Vagina (tissue), 2 donors: ENCODE data around the gene SCRN1. TPM values are rescaled to one million over a fixed set of nuclear protein-coding genes. Genes with fewer than 3 reads are reported as not detected.

Experiments used
- DNase-seq, 2 donors: peaks; one replicate each; pipeline ENCODE4 v3.0.0-alpha.2; 2017; ENCODE audit errors: extremely low spot score in 2 of 2
- H3K27ac ChIP-seq: fragments of 200-600 bp; sonication (generic); one replicate; pipeline ENCODE4 v1.5.1; 2019
- H3K27me3 ChIP-seq: fragments of 200-600 bp; sonication (generic); one replicate; pipeline ENCODE4 v1.5.1; 2019
- H3K36me3 ChIP-seq, 2 donors: fragments of 200-600 bp; sonication (generic); one replicate each; pipeline ENCODE4 v1.5.1; 2017 to 2019
- H3K4me1 ChIP-seq: fragments of 200-600 bp; sonication (generic); one replicate; pipeline ENCODE4 v1.5.1; 2019
- H3K4me3 ChIP-seq, 2 donors: fragments of 200-600 bp; sonication (generic); 1 replicate in 1 of 2; 2 replicates in 1 of 2; pipeline ENCODE4 v1.5.1; 2016 to 2019
- H3K9me3 ChIP-seq: fragments of 200-600 bp; sonication (generic); one replicate; pipeline ENCODE4 v1.5.1; 2019
- POLR2A ChIP-seq, 2 donors: fragments of 450-650 bp; IDR thresholded peaks; one replicate each; pipeline ENCODE4 v1.6.1; 2017; ENCODE audit warnings: antibody characterized with exemption in 2 of 2, mild to moderate bottlenecking in 2 of 2, moderate library complexity in 2 of 2
- POLR2AphosphoS5 ChIP-seq, 2 donors: sonication (generic); formaldehyde crosslinking; IDR thresholded peaks; one replicate each; pipeline ENCODE4 v1.9.0; 2017; ENCODE audit warnings: antibody characterized with exemption in 2 of 2, mild to moderate bottlenecking in 2 of 2, low read depth in 1 of 2; ENCODE audit not compliant: insufficient read depth in 1 of 2
- intact Hi-C: fragments of 100-400 bp; cut with DNase I; formaldehyde crosslinking; loops from one replicate; pipeline ENCODE4 v1.15.1; 2023
- total RNA-seq: library from RNA; depleted of rRNA; stranded (reverse); fragments of >200 nt; gene quantifications from one replicate; pipeline ENCODE4 v1.2.3, GENCODE V29; 2016
- TF ChIP-seq, protein P1 (sequence below), 3 experiments: fragments of 450-650 bp in 2 of 3; fragments of 200-600 bp in 1 of 3; sonication (generic) in 1 of 3; IDR thresholded peaks; one replicate each; pipeline ENCODE4 v1.5.1; 2017 to 2019; ENCODE audit warnings: antibody characterized with exemption in 3 of 3, mild to moderate bottlenecking in 2 of 3, moderate library complexity in 2 of 3

The SCRN1 gene
- total RNA-seq, 1 donor from 2014 or later: 40.8 TPM

DNA sequence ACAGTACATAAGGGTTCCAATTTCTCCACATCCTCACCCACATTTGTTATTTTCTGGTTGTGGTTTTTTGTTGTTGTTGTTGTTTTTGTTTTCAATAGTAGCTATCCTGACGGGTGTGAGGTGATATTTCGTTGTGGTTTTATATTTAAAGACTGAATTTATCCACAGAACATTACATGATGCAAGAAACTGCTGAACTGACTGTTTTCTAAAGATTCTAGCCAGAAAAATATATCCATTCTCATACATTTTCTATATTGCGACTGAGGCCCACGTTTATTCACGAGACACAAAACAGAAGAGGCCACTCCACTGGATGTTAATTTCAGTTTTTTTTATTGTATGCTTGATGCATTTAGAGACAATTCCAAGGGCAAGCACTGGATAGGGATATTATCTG, 69.8 kb downstream of the SCRN1 start:
- DNase-seq: no peak
- intact Hi-C loops: no loop called here
- H3K9me3 ChIP-seq: no peaks in the 10 kb centered on the region
- TF ChIP-seq, protein P1, sequence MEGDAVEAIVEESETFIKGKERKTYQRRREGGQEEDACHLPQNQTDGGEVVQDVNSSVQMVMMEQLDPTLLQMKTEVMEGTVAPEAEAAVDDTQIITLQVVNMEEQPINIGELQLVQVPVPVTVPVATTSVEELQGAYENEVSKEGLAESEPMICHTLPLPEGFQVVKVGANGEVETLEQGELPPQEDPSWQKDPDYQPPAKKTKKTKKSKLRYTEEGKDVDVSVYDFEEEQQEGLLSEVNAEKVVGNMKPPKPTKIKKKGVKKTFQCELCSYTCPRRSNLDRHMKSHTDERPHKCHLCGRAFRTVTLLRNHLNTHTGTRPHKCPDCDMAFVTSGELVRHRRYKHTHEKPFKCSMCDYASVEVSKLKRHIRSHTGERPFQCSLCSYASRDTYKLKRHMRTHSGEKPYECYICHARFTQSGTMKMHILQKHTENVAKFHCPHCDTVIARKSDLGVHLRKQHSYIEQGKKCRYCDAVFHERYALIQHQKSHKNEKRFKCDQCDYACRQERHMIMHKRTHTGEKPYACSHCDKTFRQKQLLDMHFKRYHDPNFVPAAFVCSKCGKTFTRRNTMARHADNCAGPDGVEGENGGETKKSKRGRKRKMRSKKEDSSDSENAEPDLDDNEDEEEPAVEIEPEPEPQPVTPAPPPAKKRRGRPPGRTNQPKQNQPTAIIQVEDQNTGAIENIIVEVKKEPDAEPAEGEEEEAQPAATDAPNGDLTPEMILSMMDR (IDR thresholded peaks at IDR 0.05): no peak
- no peak for TF ChIP-seq POLR2AphosphoS5 (IDR thresholded peaks at IDR 0.05; ENCODE audit: insufficient read depth in 1 of 2, low read depth in 1 of 2)
- no peak for TF ChIP-seq POLR2A (IDR thresholded peaks at IDR 0.05)
- no peaks in the 10 kb centered on the region for H3K4me1 ChIP-seq
- H3K4me3 ChIP-seq: no peak overlapping the region
- H3K36me3 ChIP-seq: peaks cover 0 to 20% of the 10 kb centered on the region in 2 donors
- no peaks in the 10 kb centered on the region for H3K27me3 ChIP-seq
- no peak overlapping the region for H3K27ac ChIP-seq

DNA sequence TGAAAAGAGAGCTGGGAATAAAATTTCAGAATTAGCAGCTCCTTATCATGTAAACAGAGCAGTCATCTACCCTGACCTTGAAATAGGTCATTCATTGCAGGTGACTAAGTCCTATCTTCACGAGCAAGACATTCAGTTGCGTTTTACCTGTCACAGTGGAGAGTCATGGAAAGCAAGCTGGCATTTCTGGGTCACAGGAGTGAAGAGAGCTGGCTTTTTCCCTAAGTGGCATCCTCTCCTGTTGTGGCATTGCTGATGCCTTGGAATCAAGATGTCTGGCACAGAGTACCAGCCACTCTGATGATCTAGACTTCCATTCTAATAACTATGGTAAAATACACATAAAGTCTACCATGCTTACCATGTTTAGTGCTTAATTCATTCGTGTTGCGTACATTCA, 70.8 kb downstream of the SCRN1 start:
- intact Hi-C loops: no loop called here
- H3K36me3 ChIP-seq: peaks cover 0 to 15% of the 10 kb centered on the region in 2 donors
- TF ChIP-seq POLR2AphosphoS5 (IDR thresholded peaks at IDR 0.05; ENCODE audit: insufficient read depth in 1 of 2, low read depth in 1 of 2): no peak
- TF ChIP-seq POLR2A (IDR thresholded peaks at IDR 0.05): no peak
- TF ChIP-seq, protein P1 (IDR thresholded peaks at IDR 0.05): no peak
- H3K9me3 ChIP-seq: no peaks in the 10 kb centered on the region
- H3K27me3 ChIP-seq: no peaks in the 10 kb centered on the region
- no peak overlapping the region for H3K27ac ChIP-seq
- DNase-seq: peak; percentile 25 to 58
- no peaks in the 10 kb centered on the region for H3K4me1 ChIP-seq
- no peak overlapping the region for H3K4me3 ChIP-seq

DNA sequence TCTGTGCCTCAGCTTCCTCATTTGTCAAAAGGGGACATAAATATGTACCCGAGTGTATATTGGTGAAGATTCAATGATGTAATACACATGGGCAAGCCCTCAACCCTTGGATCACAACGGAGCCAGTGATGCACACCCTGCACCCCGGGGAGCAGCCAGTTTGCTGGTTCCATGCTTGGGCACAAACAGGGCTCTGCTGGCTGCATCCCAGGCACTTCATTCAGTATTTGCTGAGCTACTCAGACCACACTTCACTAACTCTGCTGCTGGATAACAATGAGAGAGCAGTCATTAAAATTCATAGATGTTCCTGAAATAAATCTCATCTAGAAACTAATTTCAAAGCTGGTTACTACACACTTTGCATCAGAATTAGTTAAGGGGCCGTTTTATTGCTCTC, 72.0 kb downstream of the SCRN1 start:
- H3K27me3 ChIP-seq: no peaks in the 10 kb centered on the region
- TF ChIP-seq POLR2AphosphoS5 (IDR thresholded peaks at IDR 0.05; ENCODE audit: insufficient read depth in 1 of 2, low read depth in 1 of 2) (no peak), POLR2A (IDR thresholded peaks at IDR 0.05) (no peak)
- TF ChIP-seq, protein P1 (IDR thresholded peaks at IDR 0.05): no peak
- H3K36me3 ChIP-seq: peaks cover 0 to 4% of the 10 kb centered on the region in 2 donors
- no peaks in the 10 kb centered on the region for H3K9me3 ChIP-seq
- no peak overlapping the region for H3K27ac ChIP-seq
- DNase-seq: peak; percentile 52 to 58
- H3K4me3 ChIP-seq: no peak overlapping the region
- intact Hi-C loops: no loop called here
- H3K4me1 ChIP-seq: no peaks in the 10 kb centered on the region

DNA sequence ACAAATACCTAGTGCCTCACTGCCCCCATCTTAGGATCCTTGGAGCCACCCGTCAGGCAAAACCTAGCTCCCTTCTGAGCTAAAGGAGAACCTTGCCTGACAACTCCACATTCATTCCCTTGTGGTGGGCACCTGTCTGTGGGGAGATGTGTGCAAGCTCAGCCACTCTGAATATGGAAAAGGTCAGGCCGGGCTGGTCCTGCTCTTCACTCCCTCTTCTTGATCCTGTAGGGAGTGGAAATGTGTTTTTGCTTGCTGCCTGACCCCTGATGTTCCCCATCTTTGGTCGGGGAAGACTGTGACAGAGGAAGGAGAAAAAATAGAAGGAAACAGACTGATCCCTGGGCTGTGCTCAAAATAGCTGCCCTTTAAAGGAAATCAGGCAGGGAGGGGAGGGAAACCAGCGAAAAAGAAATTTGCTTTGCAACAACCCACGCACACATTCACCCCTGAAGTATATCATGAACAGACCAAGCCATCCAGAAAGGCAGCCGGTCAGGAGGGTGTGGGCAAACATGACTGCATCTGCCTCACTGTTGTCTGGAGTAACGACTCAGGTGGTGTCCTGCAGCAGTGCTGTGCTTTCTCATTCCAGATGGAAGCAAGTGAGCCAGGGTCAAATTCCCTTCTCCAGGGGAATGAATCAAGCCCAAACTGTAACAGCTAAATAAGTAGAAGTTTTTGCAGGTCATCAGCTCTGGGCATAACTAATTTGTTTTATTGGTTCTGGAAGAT, 74.0 kb downstream of the SCRN1 start:
- no peak overlapping the region for H3K4me3 ChIP-seq
- H3K9me3 ChIP-seq: no peaks in the 10 kb centered on the region
- no peaks in the 10 kb centered on the region for H3K27me3 ChIP-seq
- intact Hi-C loops: no loop called here
- TF ChIP-seq POLR2AphosphoS5 (IDR thresholded peaks at IDR 0.05; ENCODE audit: insufficient read depth in 1 of 2, low read depth in 1 of 2) (no peak), POLR2A (IDR thresholded peaks at IDR 0.05) (no peak)
- TF ChIP-seq, protein P1 (IDR thresholded peaks at IDR 0.05): no peak
- no peak overlapping the region for H3K27ac ChIP-seq
- DNase-seq: peak; percentile 77 to 82
- H3K36me3 ChIP-seq: no peaks in the 10 kb centered on the region
- H3K4me1 ChIP-seq: no peaks in the 10 kb centered on the region

DNA sequence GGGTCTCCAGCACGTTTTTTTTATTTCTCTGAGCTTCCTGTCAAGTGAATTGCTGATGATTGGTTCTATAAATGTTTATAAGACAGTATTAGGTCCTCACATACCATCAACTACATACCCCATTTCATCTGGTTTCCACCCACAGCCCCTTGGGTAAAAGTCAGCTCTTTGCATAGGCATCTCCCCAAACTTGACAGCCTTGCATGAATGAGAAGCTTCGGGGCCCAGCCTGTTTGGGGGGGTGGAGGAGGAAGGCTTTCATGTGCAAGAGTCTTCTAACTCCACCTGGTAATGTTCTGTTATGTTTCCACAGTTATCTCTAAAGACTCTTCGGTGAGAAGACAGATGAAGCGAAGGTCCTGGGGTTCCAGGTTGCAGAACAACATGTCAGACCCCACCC, 75.4 kb downstream of the SCRN1 start:
- intact Hi-C loops: no loop called here
- H3K27me3 ChIP-seq: no peaks in the 10 kb centered on the region
- no peak overlapping the region for H3K4me3 ChIP-seq
- no peaks in the 10 kb centered on the region for H3K9me3 ChIP-seq
- no peaks in the 10 kb centered on the region for H3K4me1 ChIP-seq
- TF ChIP-seq POLR2A (IDR thresholded peaks at IDR 0.05) (no peak), POLR2AphosphoS5 (IDR thresholded peaks at IDR 0.05; ENCODE audit: insufficient read depth in 1 of 2, low read depth in 1 of 2) (no peak)
- TF ChIP-seq, protein P1 (IDR thresholded peaks at IDR 0.05): no peak
- no peak overlapping the region for H3K27ac ChIP-seq
- H3K36me3 ChIP-seq: no peaks in the 10 kb centered on the region
- DNase-seq: peak in 1 of 2 donors; percentile 37
